ENCODE data around the gene FRMD4A.

The FRMD4A gene

DNA sequence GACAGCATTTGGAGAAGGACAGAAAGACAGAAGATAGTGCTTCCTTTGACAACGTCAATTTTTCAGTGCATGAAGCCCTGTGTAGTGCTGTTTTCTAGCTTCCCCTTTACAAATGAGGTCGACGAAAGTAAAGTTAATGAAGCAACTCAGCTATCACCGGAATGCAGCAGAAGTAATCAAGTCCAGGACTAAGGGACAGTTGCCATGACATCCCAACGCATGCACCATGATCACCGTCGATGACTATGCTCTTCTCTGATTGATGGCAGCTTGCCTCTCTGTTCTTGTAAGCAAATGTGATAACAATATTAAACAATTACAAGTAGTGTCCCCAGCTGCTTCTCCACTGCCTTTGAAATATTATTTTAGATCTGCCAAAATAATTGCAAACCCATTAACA lies 205.8 kb downstream of the FRMD4A start:
- TF ChIP-seq CTCF (IDR thresholded peaks at IDR 0.05; ENCODE audit: low read depth, low read length, poor library complexity, severe bottlenecking) (no peak), EZH2phosphoT487 (IDR thresholded peaks at IDR 0.05; ENCODE audit: borderline replicate concordance, low read length) (no peak)
- no peaks in the 10 kb centered on the region for H3K9me3 ChIP-seq (ENCODE audit: control insufficient read depth, insufficient read depth, low read length)
- H3K27ac ChIP-seq (ENCODE audit: low read depth, low read length), result no peak overlapping the region
- H4K20me1 ChIP-seq (ENCODE audit: control insufficient read depth, insufficient read depth, low read depth, low read length), result no peaks in the 10 kb centered on the region
- no peaks in the 10 kb centered on the region for H3F3A ChIP-seq (ENCODE audit: control insufficient read depth, insufficient read depth)
- H3K4me1 ChIP-seq (ENCODE audit: control insufficient read depth, low read length), result peaks cover 9% of the 10 kb centered on the region
- no peaks in the 10 kb centered on the region for H3K36me3 ChIP-seq (ENCODE audit: control insufficient read depth, low read length)
- H3K9me2 ChIP-seq (replicated peaks; ENCODE audit: control insufficient read depth, low read length), result no peaks in the 10 kb centered on the region
- no peak overlapping the region for H3K4me3 ChIP-seq (ENCODE audit: low read length)
- H3K79me2 ChIP-seq (ENCODE audit: control insufficient read depth, low read length), result no peaks in the 10 kb centered on the region
- peaks cover 10% of the 10 kb centered on the region for H3K27me3 ChIP-seq (ENCODE audit: control insufficient read depth, low read length)
- no peak overlapping the region for H3K4me2 ChIP-seq (ENCODE audit: low read length)

DNA sequence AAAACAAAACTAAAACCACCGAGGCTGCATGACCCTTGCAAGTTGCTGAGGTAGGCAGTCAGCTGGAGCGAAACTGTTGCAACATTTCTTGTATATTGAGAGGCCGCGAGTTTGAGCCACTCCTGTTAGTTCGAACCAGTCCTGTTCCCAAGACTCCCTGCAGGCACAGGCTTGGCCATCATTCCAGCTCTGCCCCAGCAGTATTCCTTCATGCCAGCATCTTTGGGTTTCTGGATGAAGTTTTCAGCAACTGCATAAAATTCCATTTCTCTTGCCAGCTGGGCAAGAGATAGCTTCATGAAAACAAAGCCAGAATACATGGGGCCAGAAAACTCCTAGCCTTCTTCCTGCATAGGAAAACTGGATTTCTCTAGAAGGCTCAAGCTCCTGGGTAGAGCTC lies 207.6 kb downstream of the FRMD4A start:
- Histone ChIP-seq H3K4me3 (ENCODE audit: low read length) (no peak overlapping the region), H3K4me1 (ENCODE audit: control insufficient read depth, low read length) (no peaks in the 10 kb centered on the region), H3K79me2 (ENCODE audit: control insufficient read depth, low read length) (no peaks in the 10 kb centered on the region), H3F3A (ENCODE audit: control insufficient read depth, insufficient read depth) (no peaks in the 10 kb centered on the region), H3K9me2 (replicated peaks; ENCODE audit: control insufficient read depth, low read length) (no peaks in the 10 kb centered on the region), H3K36me3 (ENCODE audit: control insufficient read depth, low read length) (no peaks in the 10 kb centered on the region), H3K27me3 (ENCODE audit: control insufficient read depth, low read length) (0 out of 2 replicates have a peak, but pooled peaks cover 7% of the 10 kb centered on the region), H4K20me1 (ENCODE audit: control insufficient read depth, insufficient read depth, low read depth, low read length) (no peaks in the 10 kb centered on the region), H3K4me2 (ENCODE audit: low read length) (no peak overlapping the region), H3K27ac (ENCODE audit: low read depth, low read length) (no peak overlapping the region), H3K9me3 (ENCODE audit: control insufficient read depth, insufficient read depth, low read length) (no peaks in the 10 kb centered on the region)
- TF ChIP-seq CTCF (IDR thresholded peaks at IDR 0.05; ENCODE audit: low read depth, low read length, poor library complexity, severe bottlenecking) (no peak), EZH2phosphoT487 (IDR thresholded peaks at IDR 0.05; ENCODE audit: borderline replicate concordance, low read length) (no peak)

GRCh38 chr10:14120812-14121211 lies 209.9 kb downstream of the FRMD4A start:
- no peak overlapping the region for H3K4me2 ChIP-seq (ENCODE audit: low read length)
- H3K4me3 ChIP-seq (ENCODE audit: low read length), result no peak overlapping the region
- H3K9me2 ChIP-seq (replicated peaks; ENCODE audit: control insufficient read depth, low read length), result no peaks in the 10 kb centered on the region
- H3K79me2 ChIP-seq (ENCODE audit: control insufficient read depth, low read length), result no peaks in the 10 kb centered on the region
- no peaks in the 10 kb centered on the region for H3K4me1 ChIP-seq (ENCODE audit: control insufficient read depth, low read length)
- no peak overlapping the region for H3K27ac ChIP-seq (ENCODE audit: low read depth, low read length)
- H3K27me3 ChIP-seq (ENCODE audit: control insufficient read depth, low read length), result 0 out of 2 replicates have a peak, but pooled peaks cover 7% of the 10 kb centered on the region
- TF ChIP-seq CTCF (IDR thresholded peaks at IDR 0.05; ENCODE audit: low read depth, low read length, poor library complexity, severe bottlenecking) (no peak), EZH2phosphoT487 (IDR thresholded peaks at IDR 0.05; ENCODE audit: borderline replicate concordance, low read length) (no peak)
- H3F3A ChIP-seq (ENCODE audit: control insufficient read depth, insufficient read depth), result no peaks in the 10 kb centered on the region
- H3K9me3 ChIP-seq (ENCODE audit: control insufficient read depth, insufficient read depth, low read length), result no peaks in the 10 kb centered on the region
- no peaks in the 10 kb centered on the region for H3K36me3 ChIP-seq (ENCODE audit: control insufficient read depth, low read length)
- no peaks in the 10 kb centered on the region for H4K20me1 ChIP-seq (ENCODE audit: control insufficient read depth, insufficient read depth, low read depth, low read length)
